Measurements from ENCODE around the gene OAF.
"Not testable (repeated sequence)": the region's sequence is repeated elsewhere in the genome, so short reads cannot be mapped to it uniquely, and the experiment has no call there.

Gene OAF

GRCh38 chr11:120270386-120270785 lies 59.6 kb downstream of the OAF start:
- no peak for DNase-seq (ENCODE audit: low read depth)
- no peak overlapping the region for H3K4me3 ChIP-seq (ENCODE audit: low read depth, low read length)
- no peak for TF ChIP-seq CTCF (IDR thresholded peaks at IDR 0.05; ENCODE audit: low read depth, low read length, missing control alignments)
- in situ Hi-C loops (cut with HindIII; ENCODE audit: low sequenced_read_pairs), result no loop called here

DNA sequence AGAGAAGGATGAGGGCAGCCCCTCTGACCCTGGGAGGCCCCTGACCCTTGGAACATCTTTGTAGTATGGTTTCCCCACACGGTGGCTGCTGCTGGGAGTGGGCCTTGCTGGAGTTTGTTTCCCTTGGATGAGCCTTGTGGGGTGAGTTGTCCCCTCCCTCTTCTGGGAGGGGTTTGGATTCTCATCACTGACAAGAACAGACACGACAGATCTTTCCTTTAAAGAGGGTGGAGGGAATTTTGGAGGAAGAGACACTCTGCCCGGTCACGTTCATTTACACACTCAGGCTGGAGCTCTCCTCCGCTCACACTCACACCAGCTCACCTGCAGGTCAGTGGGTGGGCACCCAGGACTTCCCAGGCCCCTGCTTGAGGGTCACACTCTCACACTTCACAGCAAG lies 60.8 kb downstream of the OAF start:
- no peak for TF ChIP-seq CTCF (IDR thresholded peaks at IDR 0.05; ENCODE audit: low read depth, low read length, missing control alignments)
- DNase-seq (ENCODE audit: low read depth), result no peak
- H3K4me3 ChIP-seq (ENCODE audit: low read depth, low read length), result no peak overlapping the region
- in situ Hi-C loops (cut with HindIII; ENCODE audit: low sequenced_read_pairs), result no loop called here

DNA sequence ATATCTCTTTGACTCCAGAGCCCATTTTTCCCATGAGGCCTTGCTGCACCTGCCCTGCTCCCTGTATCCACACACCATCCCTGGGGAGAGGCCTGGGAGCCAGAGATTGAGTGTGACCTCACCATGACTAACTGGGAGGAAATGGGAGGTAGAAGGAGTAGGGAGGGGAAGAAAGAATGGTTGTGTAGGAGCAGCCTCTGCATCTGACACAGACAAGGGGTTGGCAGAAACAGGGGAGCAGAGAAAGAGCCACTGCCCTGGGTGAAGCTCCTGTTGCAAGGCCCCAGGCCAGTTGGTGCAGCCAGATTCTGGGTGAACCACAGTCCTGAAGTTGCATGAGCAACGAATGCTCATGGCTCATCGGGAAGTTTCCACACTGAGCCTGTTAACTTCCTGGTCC lies 61.5 kb downstream of the OAF start:
- DNase-seq (ENCODE audit: low read depth), result no peak
- TF ChIP-seq CTCF (IDR thresholded peaks at IDR 0.05; ENCODE audit: low read depth, low read length, missing control alignments), result no peak
- H3K4me3 ChIP-seq (ENCODE audit: low read depth, low read length), result no peak overlapping the region
- in situ Hi-C loops (cut with HindIII; ENCODE audit: low sequenced_read_pairs), result no loop called here

GRCh38 chr11:120273432-120273831 lies 62.6 kb downstream of the OAF start:
- no peak for TF ChIP-seq CTCF (IDR thresholded peaks at IDR 0.05; ENCODE audit: low read depth, low read length, missing control alignments)
- in situ Hi-C loops (cut with HindIII; ENCODE audit: low sequenced_read_pairs), result no loop called here
- DNase-seq (ENCODE audit: low read depth), result no peak

GRCh38 chr11:120273956-120274355 lies 63.1 kb downstream of the OAF start:
- H3K4me3 ChIP-seq (ENCODE audit: low read depth, low read length); in situ Hi-C loops (cut with HindIII; ENCODE audit: low sequenced_read_pairs); DNase-seq (ENCODE audit: low read depth): not testable (repeated sequence)

More at GRCh38 chr11:120273432-120273831, 62.6 kb downstream of the OAF start:
- no peak overlapping the region for H3K4me3 ChIP-seq (ENCODE audit: low read depth, low read length)

- no peak overlapping the region for H3K4me3 ChIP-seq (ENCODE audit: low read depth, low read length)
- no peak for TF ChIP-seq CTCF (IDR thresholded peaks at IDR 0.05; ENCODE audit: low read depth, low read length, missing control alignments)
- in situ Hi-C loops (cut with HindIII; ENCODE audit: low sequenced_read_pairs), result no loop called here
- no peak for DNase-seq (ENCODE audit: low read depth)
Measured at GRCh38 chr11:120279502-120279901, 68.7 kb downstream of the OAF start.

All from astrocyte of the cerebellum (primary cell).